Measurements from ENCODE around the gene NAA11.
"Not testable (repeated sequence)": the region's sequence is repeated elsewhere in the genome, so short reads cannot be mapped to it uniquely, and the experiment has no call there.

NAA11 gene

GRCh38 chr4:79308971-79309370 is 16.9 kb downstream of the NAA11 start:
- in situ Hi-C loops (cut with MboI; ENCODE audit: low sequenced_read_pairs) = no loop called here

GRCh38 chr4:79308137-79308536 is 17.7 kb downstream of the NAA11 start:
- in situ Hi-C loops (cut with MboI; ENCODE audit: low sequenced_read_pairs) = no loop called here

- in situ Hi-C loops (cut with MboI; ENCODE audit: low sequenced_read_pairs) = no loop called here
These were observed 19.1 kb downstream of the NAA11 start for GRCh38 chr4:79306795-79307194.

GRCh38 chr4:79300280-79300679 is 25.6 kb downstream of the NAA11 start:
- in situ Hi-C loops (cut with MboI; ENCODE audit: low sequenced_read_pairs) = no loop called here

- in situ Hi-C loops (cut with MboI; ENCODE audit: low sequenced_read_pairs) = no loop called here
These were observed 27.4 kb downstream of the NAA11 start for GRCh38 chr4:79298484-79298883.

GRCh38 chr4:79298027-79298426 is 27.8 kb downstream of the NAA11 start:
- in situ Hi-C loops (cut with MboI; ENCODE audit: low sequenced_read_pairs) = no loop called here

GRCh38 chr4:79297479-79297878 is 28.4 kb downstream of the NAA11 start:
- in situ Hi-C loops (cut with MboI; ENCODE audit: low sequenced_read_pairs) = no loop called here

- in situ Hi-C loops (cut with MboI; ENCODE audit: low sequenced_read_pairs) = no loop called here
These were observed 29.0 kb downstream of the NAA11 start for GRCh38 chr4:79296768-79297428.

GRCh38 chr4:79295086-79295485 is 30.8 kb downstream of the NAA11 start:
- in situ Hi-C loops (cut with MboI; ENCODE audit: low sequenced_read_pairs) = no loop called here

GRCh38 chr4:79294064-79294463 is 31.8 kb downstream of the NAA11 start:
- in situ Hi-C loops (cut with MboI; ENCODE audit: low sequenced_read_pairs) = no loop called here

GRCh38 chr4:79292008-79292407 is 33.9 kb downstream of the NAA11 start:
- in situ Hi-C loops (cut with MboI; ENCODE audit: low sequenced_read_pairs) = no loop called here

- in situ Hi-C loops (cut with MboI; ENCODE audit: low sequenced_read_pairs) = no loop called here
These were observed 35.5 kb downstream of the NAA11 start for GRCh38 chr4:79290376-79290775.

GRCh38 chr4:79288185-79288584 is 37.7 kb downstream of the NAA11 start:
- in situ Hi-C loops (cut with MboI; ENCODE audit: low sequenced_read_pairs) = no loop called here

GRCh38 chr4:79287718-79288117 is 38.1 kb downstream of the NAA11 start:
- in situ Hi-C loops (cut with MboI; ENCODE audit: low sequenced_read_pairs) = no loop called here

- in situ Hi-C loops (cut with MboI; ENCODE audit: low sequenced_read_pairs) = no loop called here
These were observed 38.8 kb downstream of the NAA11 start for GRCh38 chr4:79287076-79287475.

- in situ Hi-C loops (cut with MboI; ENCODE audit: low sequenced_read_pairs) = no loop called here
These were observed 44.1 kb downstream of the NAA11 start for GRCh38 chr4:79281566-79282359.

- in situ Hi-C loops (cut with MboI; ENCODE audit: low sequenced_read_pairs) = not testable (repeated sequence)
These were observed 48.4 kb downstream of the NAA11 start for GRCh38 chr4:79277467-79277866.

GRCh38 chr4:79273915-79274314 is 51.9 kb downstream of the NAA11 start:
- in situ Hi-C loops (cut with MboI; ENCODE audit: low sequenced_read_pairs) = no loop called here

- in situ Hi-C loops (cut with MboI; ENCODE audit: low sequenced_read_pairs) = no loop called here
These were observed 53.1 kb downstream of the NAA11 start for GRCh38 chr4:79272761-79273160.

GRCh38 chr4:79272126-79272525 is 53.7 kb downstream of the NAA11 start:
- in situ Hi-C loops (cut with MboI; ENCODE audit: low sequenced_read_pairs) = no loop called here

- in situ Hi-C loops (cut with MboI; ENCODE audit: low sequenced_read_pairs) = no loop called here
These were observed 58.2 kb downstream of the NAA11 start for GRCh38 chr4:79267671-79268070.
